ENCODE data around the gene IFI44L. TPM values are rescaled to one million over a fixed set of nuclear protein-coding genes. Genes with fewer than 3 reads are reported as not detected.

The IFI44L gene
- total and polyA plus RNA-seq, 2 donors: 30.9 to 49.1 TPM

DNA sequence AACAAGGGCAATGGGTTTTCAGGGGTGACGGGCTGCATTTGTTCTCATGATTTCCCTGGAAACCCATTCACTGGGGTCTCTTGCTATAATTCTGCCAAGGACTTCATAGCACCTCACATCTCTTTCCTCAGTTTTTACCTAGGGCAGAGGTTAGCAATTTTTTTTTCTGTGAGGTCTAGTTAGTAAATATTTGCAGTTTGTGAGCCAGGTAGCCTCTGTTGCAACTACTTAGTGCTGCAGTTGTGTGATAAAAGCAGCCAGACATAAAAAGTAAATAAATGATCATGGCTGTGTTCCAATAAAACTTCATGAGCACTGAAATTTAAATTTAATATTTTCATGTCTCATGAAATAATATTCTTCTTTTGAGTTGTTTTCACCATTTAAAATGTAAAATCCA lies 67.1 kb downstream of the IFI44L start:
- Histone ChIP-seq H3K4me3 (ENCODE audit: low read length in 2 of 2) (no peak overlapping the region), H3K9me3 (ENCODE audit: control insufficient read depth in 2 of 2, insufficient read depth in 1 of 2, low read length in 1 of 2) (no peaks in the 10 kb centered on the region), H3K27ac (ENCODE audit: low read depth in 1 of 2, low read length in 1 of 2) (no peak overlapping the region), H3K4me1 (ENCODE audit: control insufficient read depth in 2 of 2, insufficient read depth in 2 of 2, low read length in 2 of 2) (no peaks in the 10 kb centered on the region), H3K36me3 (ENCODE audit: control insufficient read depth in 2 of 2, insufficient read depth in 2 of 2, low read length in 1 of 2) (no peaks in the 10 kb centered on the region), H3K27me3 (ENCODE audit: control insufficient read depth in 2 of 2, insufficient read depth in 1 of 2, low read length in 1 of 2) (no peaks in the 10 kb centered on the region)
- WGBS: 98% methylated on average over 1 of the region's 1 CpG
- no peak for DNase-seq (ENCODE audit: low read depth in 6 of 9, low spot score in 9 of 9)

GRCh38 chr1:78687914-78688313 lies 67.7 kb downstream of the IFI44L start:
- Histone ChIP-seq H3K4me3 (ENCODE audit: low read length in 2 of 2) (no peak overlapping the region), H3K9me3 (ENCODE audit: control insufficient read depth in 2 of 2, insufficient read depth in 1 of 2, low read length in 1 of 2) (no peaks in the 10 kb centered on the region), H3K27ac (ENCODE audit: low read depth in 1 of 2, low read length in 1 of 2) (no peak overlapping the region), H3K27me3 (ENCODE audit: control insufficient read depth in 2 of 2, insufficient read depth in 1 of 2, low read length in 1 of 2) (no peaks in the 10 kb centered on the region), H3K4me1 (ENCODE audit: control insufficient read depth in 2 of 2, insufficient read depth in 2 of 2, low read length in 2 of 2) (no peaks in the 10 kb centered on the region), H3K36me3 (ENCODE audit: control insufficient read depth in 2 of 2, insufficient read depth in 2 of 2, low read length in 1 of 2) (no peaks in the 10 kb centered on the region)
- no peak for DNase-seq (ENCODE audit: low read depth in 6 of 9, low spot score in 9 of 9)
- 93% methylated on average over 2 of the region's 2 CpGs for WGBS

- Histone ChIP-seq H3K36me3 (ENCODE audit: control insufficient read depth in 2 of 2, insufficient read depth in 2 of 2, low read length in 1 of 2) (no peaks in the 10 kb centered on the region), H3K27me3 (ENCODE audit: control insufficient read depth in 2 of 2, insufficient read depth in 1 of 2, low read length in 1 of 2) (no peaks in the 10 kb centered on the region), H3K9me3 (ENCODE audit: control insufficient read depth in 2 of 2, insufficient read depth in 1 of 2, low read length in 1 of 2) (no peaks in the 10 kb centered on the region), H3K4me1 (ENCODE audit: control insufficient read depth in 2 of 2, insufficient read depth in 2 of 2, low read length in 2 of 2) (no peaks in the 10 kb centered on the region), H3K4me3 (ENCODE audit: low read length in 2 of 2) (no peak overlapping the region), H3K27ac (ENCODE audit: low read depth in 1 of 2, low read length in 1 of 2) (no peak overlapping the region)
- no peak for DNase-seq (ENCODE audit: low read depth in 6 of 9, low spot score in 9 of 9)
Observed at GRCh38 chr1:78688697-78689096, 68.4 kb downstream of the IFI44L start.

DNA sequence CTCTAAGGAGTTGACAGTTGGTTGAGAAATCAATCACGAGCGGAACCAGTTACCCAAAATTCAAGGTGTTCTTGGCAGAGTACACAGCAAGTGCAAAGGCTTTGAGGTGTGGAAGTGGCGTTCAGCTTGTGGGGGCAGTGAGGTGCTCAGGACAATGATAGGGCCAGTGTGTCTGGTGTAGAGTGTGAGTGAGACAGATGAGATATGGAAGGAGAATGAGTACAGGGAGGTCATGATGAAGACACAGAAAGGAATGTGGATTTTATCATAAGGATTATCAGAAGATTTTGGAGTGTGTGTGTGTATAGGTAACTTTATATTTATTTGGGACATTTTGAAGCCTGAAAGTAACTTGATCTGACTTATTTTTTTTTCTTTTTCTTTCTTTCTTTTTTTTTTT lies 70.3 kb downstream of the IFI44L start:
- Histone ChIP-seq H3K9me3 (ENCODE audit: control insufficient read depth in 2 of 2, insufficient read depth in 1 of 2, low read length in 1 of 2) (no peaks in the 10 kb centered on the region), H3K4me1 (ENCODE audit: control insufficient read depth in 2 of 2, insufficient read depth in 2 of 2, low read length in 2 of 2) (no peaks in the 10 kb centered on the region), H3K36me3 (ENCODE audit: control insufficient read depth in 2 of 2, insufficient read depth in 2 of 2, low read length in 1 of 2) (no peaks in the 10 kb centered on the region), H3K27ac (ENCODE audit: low read depth in 1 of 2, low read length in 1 of 2) (no peak overlapping the region), H3K4me3 (ENCODE audit: low read length in 2 of 2) (no peak overlapping the region), H3K27me3 (ENCODE audit: control insufficient read depth in 2 of 2, insufficient read depth in 1 of 2, low read length in 1 of 2) (no peaks in the 10 kb centered on the region)
- WGBS: 93% methylated on average over 3 of the region's 3 CpGs
- DNase-seq (ENCODE audit: low read depth in 6 of 9, low spot score in 9 of 9): no peak

DNA sequence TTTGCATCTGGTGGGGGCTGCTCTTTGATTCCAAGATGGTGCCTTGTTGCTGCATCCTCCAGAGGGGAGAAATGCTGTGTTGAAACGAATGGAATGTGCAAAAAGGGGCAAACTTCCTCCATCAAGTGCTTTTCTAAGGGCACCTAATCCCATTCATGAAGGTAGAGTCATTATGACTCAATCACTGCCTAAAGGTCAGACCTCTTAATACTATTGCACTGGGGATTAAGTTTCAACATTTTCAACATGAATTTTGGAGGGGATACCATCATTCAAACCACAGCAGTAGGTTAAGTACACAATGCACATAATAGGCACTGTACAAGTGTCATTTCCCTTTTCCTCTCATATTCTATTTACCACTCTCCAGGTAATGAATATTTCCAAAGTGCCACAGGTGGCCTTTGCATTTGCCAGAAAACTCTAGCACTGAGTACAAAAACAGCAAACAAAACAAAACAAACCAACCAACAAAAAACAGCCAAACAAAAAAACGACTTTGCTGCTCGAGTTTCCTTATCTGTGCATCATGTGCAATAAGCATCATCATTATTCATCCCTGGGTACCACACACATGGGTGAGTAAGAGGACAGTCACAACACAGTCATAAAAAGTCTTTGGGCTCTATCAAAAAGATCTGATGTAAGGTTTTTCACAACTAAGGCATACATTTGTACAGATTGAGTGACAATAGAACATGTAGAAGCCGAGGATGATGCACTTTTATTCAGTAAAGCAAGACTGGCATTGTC lies 71.9 kb downstream of the IFI44L start:
- H3K27ac ChIP-seq (ENCODE audit: low read depth in 1 of 2, low read length in 1 of 2): no peak overlapping the region

More for the DNA sequence above, 71.9 kb downstream of the IFI44L start:
- H3K4me3 ChIP-seq (ENCODE audit: low read length in 2 of 2): no peak overlapping the region
- no peaks in the 10 kb centered on the region for H3K27me3 ChIP-seq (ENCODE audit: control insufficient read depth in 2 of 2, insufficient read depth in 1 of 2, low read length in 1 of 2)
- no peak for DNase-seq (ENCODE audit: low read depth in 6 of 9, low spot score in 9 of 9)
- WGBS: 80% methylated on average over 4 of the region's 4 CpGs
- H3K9me3 ChIP-seq (ENCODE audit: control insufficient read depth in 2 of 2, insufficient read depth in 1 of 2, low read length in 1 of 2): no peaks in the 10 kb centered on the region
- no peaks in the 10 kb centered on the region for H3K4me1 ChIP-seq (ENCODE audit: control insufficient read depth in 2 of 2, insufficient read depth in 2 of 2, low read length in 2 of 2)
- H3K36me3 ChIP-seq (ENCODE audit: control insufficient read depth in 2 of 2, insufficient read depth in 2 of 2, low read length in 1 of 2): no peaks in the 10 kb centered on the region

Other genes with a start within 250 kb of the IFI44L start
- gene PTGFR, start 129.5 kb upstream of the IFI44L start, total RNA-seq: 0.14 TPM
- gene PTGFR, start 129.5 kb upstream of the IFI44L start, polyA plus RNA-seq: 0.11 TPM
- 61.5 TPM for gene IFI44, start 29.4 kb downstream of the IFI44L start, total RNA-seq
- 124 TPM for gene IFI44, start 29.4 kb downstream of the IFI44L start, polyA plus RNA-seq

Measured in thymus (tissue), 11 donors.